SK-N-SH (cell line): ENCODE measurements around the gene GOLT1A. TPM values are rescaled to one million over a fixed set of nuclear protein-coding genes. Genes with fewer than 3 reads are reported as not detected.

Experiments used
- CTCF ChIA-PET: fragments of 300-600, 350-600 bp; formaldehyde crosslinking; extraction: SDS; loops from one replicate; lab custom pipeline; 2021; lab: Yijun Ruan, JAX
- POLR2A ChIA-PET: fragments of 350-600 bp; sonication (Branson Sonifier 250); formaldehyde crosslinking; extraction: SDS; loops from one replicate; lab custom pipeline; 2020; ENCODE audit warnings: antibody characterized with exemption, inconsistent platforms; lab: Yijun Ruan, JAX
- DNase-seq: peaks from one replicate; pipeline ENCODE4 v3.0.0; 2012
- H2AFZ ChIP-seq: fragments of 200-600 bp; sonication (generic); 2 replicates; pipeline ENCODE4 v1.8.1; 2016; ENCODE audit warnings: antibody characterized with exemption, mild to moderate bottlenecking, low read depth
- H3F3A ChIP-seq: fragments of 200-600 bp; sonication (generic); replicated peaks from 2 replicates; pipeline ENCODE3; 2016; ENCODE audit warnings: antibody characterized with exemption, mild to moderate bottlenecking; ENCODE audit not compliant: insufficient read depth
- H3K27ac ChIP-seq, 2 experiments: fragments of 200-500 bp in 1 of 2; fragments of 200-600 bp in 1 of 2; sonication (Bioruptor generic) in 1 of 2; sonication (generic), shearing (Covaris generic) in 1 of 2; 2 replicates each; pipeline versions ENCODE4 v1.5.1 to v1.6.1; 2014 to 2016; ENCODE audit warnings: low read depth in 2 of 2, inconsistent platforms in 1 of 2, low read length in 1 of 2, mild to moderate bottlenecking in 1 of 2, mixed read lengths in 1 of 2
- H3K27me3 ChIP-seq: fragments of 200-600 bp; sonication (generic), shearing (Covaris generic); 2 replicates; pipeline ENCODE4 v1.6.1; 2016; ENCODE audit warnings: mixed run types; ENCODE audit not compliant: insufficient read depth
- H3K36me3 ChIP-seq, 2 experiments: fragments of 200-500 bp in 1 of 2; fragments of 200-600 bp in 1 of 2; sonication (Bioruptor generic) in 1 of 2; sonication (generic) in 1 of 2; replicated peaks in 1 of 2; 2 replicates each; pipeline versions ENCODE3 to v1.5.1; 2014 to 2016; ENCODE audit warnings: low read length in 1 of 2, mild to moderate bottlenecking in 1 of 2; ENCODE audit not compliant: insufficient read depth in 2 of 2, control insufficient read depth in 1 of 2
- H3K4me1 ChIP-seq, 2 experiments: fragments of 200-500 bp in 1 of 2; fragments of 200-600 bp in 1 of 2; sonication (Bioruptor generic) in 1 of 2; sonication (generic), shearing (Covaris generic) in 1 of 2; 2 replicates each; pipeline versions ENCODE4 v1.5.1 to v1.6.1; 2014 to 2016; ENCODE audit warnings: low read depth in 1 of 2, low read length in 1 of 2, mixed run types in 1 of 2; ENCODE audit not compliant: insufficient read depth in 2 of 2, control insufficient read depth in 1 of 2
- H3K4me2 ChIP-seq: fragments of 200-600 bp; sonication (generic), shearing (Covaris generic); 2 replicates; pipeline ENCODE4 v1.6.1; 2017; ENCODE audit warnings: mixed run types
- H3K4me3 ChIP-seq, 2 experiments: fragments of 200-500 bp in 1 of 2; fragments of 200-600 bp in 1 of 2; sonication (Bioruptor generic) in 1 of 2; sonication (generic), shearing (Covaris generic) in 1 of 2; 2 replicates each; pipeline versions ENCODE4 v1.5.1 to v1.8.1; 2014 to 2016; ENCODE audit warnings: low read depth in 2 of 2, inconsistent platforms in 1 of 2, low read length in 1 of 2, mild to moderate bottlenecking in 1 of 2, mixed read lengths in 1 of 2, moderate library complexity in 1 of 2
- H3K79me2 ChIP-seq: fragments of 200-600 bp; sonication (generic); 2 replicates; pipeline ENCODE4 v1.8.1; 2017; ENCODE audit warnings: mild to moderate bottlenecking; ENCODE audit not compliant: insufficient read depth
- H3K9ac ChIP-seq: fragments of 200-600 bp; sonication (generic); 2 replicates; pipeline ENCODE4 v1.6.1; 2017; ENCODE audit warnings: mixed run types
- H3K9me2 ChIP-seq: fragments of 200-600 bp; sonication (generic); 2 replicates; pipeline ENCODE4 v1.6.1; 2017; ENCODE audit warnings: mixed run types
- H3K9me3 ChIP-seq: fragments of 200-600 bp; sonication (generic); 2 replicates; pipeline ENCODE4 v1.6.1; 2017; ENCODE audit warnings: mixed run types, mild to moderate bottlenecking, moderate library complexity
- H4K20me1 ChIP-seq: fragments of 200-600 bp; sonication (generic); 2 replicates; pipeline ENCODE4 v1.6.1; 2017; ENCODE audit warnings: mild to moderate bottlenecking, mixed run types; ENCODE audit not compliant: insufficient read depth
- CHD2 ChIP-seq: fragments of 150-350 bp; IDR thresholded peaks from 2 replicates; pipeline ENCODE4 v1.6.1; 2018; ENCODE audit warnings: low read length; ENCODE audit not compliant: partially characterized antibody
- ELF1 ChIP-seq: IDR thresholded peaks from 2 replicates; pipeline ENCODE4 v1.4.0; 2012
- EP300 ChIP-seq, 2 experiments: IDR thresholded peaks; 2 replicates each; pipeline versions ENCODE4 v1.4.0 to v1.6.1; 2012; ENCODE audit warnings: borderline replicate concordance in 1 of 2, low read depth in 1 of 2, low read length in 1 of 2
- GABPA ChIP-seq: IDR thresholded peaks from 2 replicates; pipeline ENCODE4 v1.4.0; 2012; ENCODE audit warnings: low read depth, mild to moderate bottlenecking
- GATA2 ChIP-seq: sonication (generic); formaldehyde crosslinking; IDR thresholded peaks from 2 replicates; pipeline ENCODE4 v1.5.0; 2020; ENCODE audit warnings: mild to moderate bottlenecking, missing genetic modification reagents
- NRF1 ChIP-seq: IDR thresholded peaks from 2 replicates; pipeline ENCODE4 v1.6.1; 2012; ENCODE audit warnings: low read depth, mild to moderate bottlenecking, low read length
- RAD21 ChIP-seq: IDR thresholded peaks from 2 replicates; pipeline ENCODE4 v1.6.1; 2012; ENCODE audit warnings: mild to moderate bottlenecking, low read length
- RXRA ChIP-seq: IDR thresholded peaks from 2 replicates; pipeline ENCODE4 v1.4.0; 2012; ENCODE audit warnings: low read depth, mild to moderate bottlenecking, borderline replicate concordance
- SMC3 ChIP-seq: IDR thresholded peaks from 2 replicates; pipeline ENCODE4 v1.6.1; 2012; ENCODE audit warnings: low read depth, low read length, improper control_type of control experiment
- WGBS: methylation state at CpG from one replicate; pipeline ENCODE4 v1.1.6; 2017; ENCODE audit warnings: low lambda C conversion rate; 5-methylcytosine and 5-hydroxymethylcytosine counted together
- polyA plus RNA-seq, 3 experiments: library from polyadenylated mRNA; depleted of rRNA; stranded (reverse); fragments of >200 nt; gene quantifications; 2 replicates each; pipeline ENCODE4 v1.2.3, GENCODE V29; 2012
- TF ChIP-seq, protein P1 (sequence below): IDR thresholded peaks from 2 replicates; pipeline ENCODE4 v1.4.0; 2012; ENCODE audit warnings: low read depth
- TF ChIP-seq, protein P2 (sequence below): fragments of 200-600 bp; sonication (generic); IDR thresholded peaks from 2 replicates; pipeline ENCODE4 v1.6.1; 2017; ENCODE audit warnings: antibody characterized with exemption, mild to moderate bottlenecking, moderate library complexity
- TF ChIP-seq, protein P3 (sequence below): fragments of 150-350 bp; IDR thresholded peaks from 2 replicates; pipeline ENCODE4 v1.6.1; 2017; ENCODE audit warnings: antibody characterized with exemption, low read length, low read depth, borderline replicate concordance
- TF ChIP-seq, protein P4 (sequence below): fragments of 150-350 bp; IDR thresholded peaks from 2 replicates; pipeline ENCODE4 v1.6.1; 2016; ENCODE audit warnings: mild to moderate bottlenecking, low read depth, low read length

GOLT1A gene
- polyA plus RNA-seq, 1 of the 3 experiments (the other 2 are of a cell fraction) = not detected

DNA sequence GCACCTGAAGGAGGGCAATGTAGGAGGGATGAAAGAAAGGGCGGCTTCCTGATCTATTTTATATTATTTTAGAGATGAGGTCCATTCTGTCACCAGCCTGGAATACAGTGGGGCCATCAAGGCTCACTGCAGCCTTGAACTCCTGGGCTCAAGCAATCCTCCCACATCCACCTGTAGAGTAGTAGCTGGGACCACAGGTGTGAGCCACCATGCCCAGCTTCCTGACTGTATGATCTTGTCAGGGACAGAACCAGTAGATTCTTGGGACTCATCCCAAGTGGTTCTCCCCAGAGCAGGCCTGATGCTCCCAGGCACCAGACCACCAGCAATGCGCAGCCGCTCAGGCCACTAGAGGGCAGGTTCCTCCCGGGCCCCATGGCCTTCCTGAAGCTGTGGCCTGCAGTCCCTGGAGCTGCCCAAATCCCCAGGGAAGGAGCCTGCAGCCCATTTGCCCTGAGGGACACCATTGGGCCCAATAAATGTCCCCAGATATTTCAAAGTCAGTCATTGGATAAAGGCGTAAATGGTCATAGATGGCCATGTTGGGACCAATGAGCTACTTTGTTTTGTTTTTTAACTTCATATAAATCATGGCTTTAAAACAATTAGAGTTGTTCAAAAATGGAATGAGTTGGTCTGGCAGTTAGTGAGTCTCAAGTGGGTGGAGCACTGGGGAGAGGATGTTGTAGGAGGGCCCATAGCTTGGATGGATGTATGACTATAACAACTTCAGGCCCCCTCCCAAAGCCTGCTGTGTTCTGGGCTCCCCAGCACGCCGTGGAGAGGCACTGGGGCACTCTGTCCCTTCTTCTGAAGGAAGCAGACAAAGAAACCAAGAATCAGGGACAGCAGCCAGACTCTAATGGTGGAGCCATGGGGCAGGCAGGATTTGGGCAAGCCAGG, 44.7 kb upstream of the GOLT1A start:
- no peak overlapping the region for H3K4me2 ChIP-seq
- H4K20me1 ChIP-seq = no peaks in the 10 kb centered on the region
- H3K9me3 ChIP-seq = no peaks in the 10 kb centered on the region
- 57% methylated on average over 6 of the region's 7 CpGs for WGBS
- ChIA-PET POLR2A (interaction anchor here (1.0 to 3.6 kb wide), 3 partner anchors 26 to 104 kb away, joined by 3 to 29 read pairs (median 4); partner anchors contain the start of gene PLEKHA6), CTCF (interaction anchor here (0.6 to 15.9 kb wide), 50 partner anchors 8 to 384 kb away, joined by 3 to 338 read pairs (median 5); partner anchors contain the start of genes GOLT1A and PLEKHA6)
- TF ChIP-seq ELF1 (no peak), SMC3 (peak; percentile 85), NRF1 (no peak), GABPA (no peak), EP300 (IDR thresholded peaks at IDR 0.05; ENCODE audit: borderline replicate concordance in 1 of 2, low read depth in 1 of 2, low read length in 1 of 2) (no peak), RAD21 (peak; percentile 80), CHD2 (no peak)
- TF ChIP-seq, protein P1, sequence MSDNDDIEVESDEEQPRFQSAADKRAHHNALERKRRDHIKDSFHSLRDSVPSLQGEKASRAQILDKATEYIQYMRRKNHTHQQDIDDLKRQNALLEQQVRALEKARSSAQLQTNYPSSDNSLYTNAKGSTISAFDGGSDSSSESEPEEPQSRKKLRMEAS = peak; percentile 40; the same call in 1 of the 2 replicates
- TF ChIP-seq, protein P2, sequence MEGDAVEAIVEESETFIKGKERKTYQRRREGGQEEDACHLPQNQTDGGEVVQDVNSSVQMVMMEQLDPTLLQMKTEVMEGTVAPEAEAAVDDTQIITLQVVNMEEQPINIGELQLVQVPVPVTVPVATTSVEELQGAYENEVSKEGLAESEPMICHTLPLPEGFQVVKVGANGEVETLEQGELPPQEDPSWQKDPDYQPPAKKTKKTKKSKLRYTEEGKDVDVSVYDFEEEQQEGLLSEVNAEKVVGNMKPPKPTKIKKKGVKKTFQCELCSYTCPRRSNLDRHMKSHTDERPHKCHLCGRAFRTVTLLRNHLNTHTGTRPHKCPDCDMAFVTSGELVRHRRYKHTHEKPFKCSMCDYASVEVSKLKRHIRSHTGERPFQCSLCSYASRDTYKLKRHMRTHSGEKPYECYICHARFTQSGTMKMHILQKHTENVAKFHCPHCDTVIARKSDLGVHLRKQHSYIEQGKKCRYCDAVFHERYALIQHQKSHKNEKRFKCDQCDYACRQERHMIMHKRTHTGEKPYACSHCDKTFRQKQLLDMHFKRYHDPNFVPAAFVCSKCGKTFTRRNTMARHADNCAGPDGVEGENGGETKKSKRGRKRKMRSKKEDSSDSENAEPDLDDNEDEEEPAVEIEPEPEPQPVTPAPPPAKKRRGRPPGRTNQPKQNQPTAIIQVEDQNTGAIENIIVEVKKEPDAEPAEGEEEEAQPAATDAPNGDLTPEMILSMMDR = peak; percentile 73
- TF ChIP-seq, protein P3, sequence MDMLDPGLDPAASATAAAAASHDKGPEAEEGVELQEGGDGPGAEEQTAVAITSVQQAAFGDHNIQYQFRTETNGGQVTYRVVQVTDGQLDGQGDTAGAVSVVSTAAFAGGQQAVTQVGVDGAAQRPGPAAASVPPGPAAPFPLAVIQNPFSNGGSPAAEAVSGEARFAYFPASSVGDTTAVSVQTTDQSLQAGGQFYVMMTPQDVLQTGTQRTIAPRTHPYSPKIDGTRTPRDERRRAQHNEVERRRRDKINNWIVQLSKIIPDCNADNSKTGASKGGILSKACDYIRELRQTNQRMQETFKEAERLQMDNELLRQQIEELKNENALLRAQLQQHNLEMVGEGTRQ = no peak
- no peaks in the 10 kb centered on the region for H3F3A ChIP-seq
- H3K79me2 ChIP-seq = no peaks in the 10 kb centered on the region
- peaks cover 0 to 12% of the 10 kb centered on the region in 2 experiments for H3K36me3 ChIP-seq
- no peaks in the 10 kb centered on the region for H3K9me2 ChIP-seq
- H2AFZ ChIP-seq = no peak overlapping the region
- H3K4me1 ChIP-seq = peaks cover 0 to 32% of the 10 kb centered on the region in 2 experiments; a peak in 2 of 4 replicates
- DNase-seq = peak; percentile 88
- no peak overlapping the region for H3K9ac ChIP-seq
- H3K27me3 ChIP-seq = no peaks in the 10 kb centered on the region; the same call in 1 of the 2 replicates
- H3K27ac ChIP-seq = peak overlapping the region in 1 of 2 experiments; percentile 67; a peak in 2 of 4 replicates
- H3K4me3 ChIP-seq = no peak overlapping the region

DNA sequence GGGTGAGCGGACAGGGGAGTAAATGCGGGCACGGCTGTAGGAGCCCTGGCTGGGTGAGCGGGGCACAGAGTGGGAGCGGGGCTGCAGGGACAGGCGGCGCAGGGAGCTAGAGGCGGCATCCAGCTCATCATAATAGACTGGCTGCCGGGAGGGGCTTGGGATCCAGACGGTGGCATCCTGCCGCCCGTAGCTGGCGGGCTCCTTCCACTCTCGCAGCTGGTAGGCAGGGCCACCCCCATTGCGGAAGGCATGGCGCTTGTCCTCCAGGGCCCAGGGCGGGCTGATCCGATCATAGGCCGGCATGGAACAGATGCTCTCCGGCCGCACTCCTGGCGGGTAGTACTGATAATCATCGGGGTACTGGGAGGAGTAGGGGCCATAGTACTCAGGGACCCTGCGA, 43.7 kb upstream of the GOLT1A start:
- Histone ChIP-seq H3K4me3 (no peak overlapping the region), H4K20me1 (no peaks in the 10 kb centered on the region), H3K27me3 (no peaks in the 10 kb centered on the region; the same call in 1 of the 2 replicates), H3K36me3 (peaks cover 0 to 12% of the 10 kb centered on the region in 2 experiments), H3F3A (no peaks in the 10 kb centered on the region), H3K9me3 (no peaks in the 10 kb centered on the region), H3K9me2 (no peaks in the 10 kb centered on the region), H3K4me1 (peaks cover 0 to 25% of the 10 kb centered on the region in 2 experiments; a peak in 2 of 4 replicates), H3K4me2 (no peak overlapping the region), H3K27ac (peak overlapping the region in 1 of 2 experiments; percentile 67; a peak in 1 of 4 replicates), H2AFZ (no peak overlapping the region), H3K79me2 (no peaks in the 10 kb centered on the region), H3K9ac (no peak overlapping the region)
- TF ChIP-seq, protein P4, sequence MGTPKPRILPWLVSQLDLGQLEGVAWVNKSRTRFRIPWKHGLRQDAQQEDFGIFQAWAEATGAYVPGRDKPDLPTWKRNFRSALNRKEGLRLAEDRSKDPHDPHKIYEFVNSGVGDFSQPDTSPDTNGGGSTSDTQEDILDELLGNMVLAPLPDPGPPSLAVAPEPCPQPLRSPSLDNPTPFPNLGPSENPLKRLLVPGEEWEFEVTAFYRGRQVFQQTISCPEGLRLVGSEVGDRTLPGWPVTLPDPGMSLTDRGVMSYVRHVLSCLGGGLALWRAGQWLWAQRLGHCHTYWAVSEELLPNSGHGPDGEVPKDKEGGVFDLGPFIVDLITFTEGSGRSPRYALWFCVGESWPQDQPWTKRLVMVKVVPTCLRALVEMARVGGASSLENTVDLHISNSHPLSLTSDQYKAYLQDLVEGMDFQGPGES = no peak
- TF ChIP-seq GATA2 (peak; percentile 63), RXRA (no peak), NRF1 (no peak)
- TF ChIP-seq, protein P3 = no peak
- peak; percentile 80 for DNase-seq
- POLR2A ChIA-PET = interaction anchor here (1.4 to 3.6 kb wide), 2 partner anchors 42 to 102 kb away, joined by 3 to 29 read pairs; partner anchors contain the start of gene PLEKHA6
- CTCF ChIA-PET = interaction anchor here (0.7 to 15.9 kb wide), 27 partner anchors 9 to 141 kb away, joined by 3 to 338 read pairs (median 7); partner anchors contain the start of genes GOLT1A and PLEKHA6
- 91% methylated on average over 24 of the region's 24 CpGs for WGBS
